GM12891 (cell line): ENCODE data around the gene CASP10.

Experiments used
- PAX5 ChIP-seq: IDR thresholded peaks from 2 replicates; pipeline ENCODE4 v1.6.1; 2011; ENCODE audit warnings: low read length, moderate library complexity, mild to moderate bottlenecking; ENCODE audit not compliant: insufficient read depth, severe bottlenecking
- POLR2A ChIP-seq: IDR thresholded peaks from 2 replicates; pipeline ENCODE4 v1.6.1; 2011; ENCODE audit warnings: low read depth, low read length, control low read depth
- POLR2AphosphoS5 ChIP-seq: IDR thresholded peaks from 2 replicates; pipeline ENCODE4 v1.6.1; 2011; ENCODE audit warnings: low read depth, low read length, control low read depth
- POU2F2 ChIP-seq: IDR thresholded peaks from 2 replicates; pipeline ENCODE4 v1.6.1; 2011; ENCODE audit warnings: low read depth, mild to moderate bottlenecking, control low read depth, low read length, moderate library complexity
- SPI1 ChIP-seq: IDR thresholded peaks from 2 replicates; pipeline ENCODE4 v1.6.1; 2011; ENCODE audit warnings: low read depth, low read length, control low read depth
- TAF1 ChIP-seq: IDR thresholded peaks from 2 replicates; pipeline ENCODE4 v1.6.1; 2011; ENCODE audit warnings: low read depth, low read length, control low read depth

GRCh38 chr2:201271917-201272316 lies 89.0 kb downstream of the CASP10 start:
- TF ChIP-seq TAF1 (no peak), POLR2A (no peak), SPI1 (no peak), POLR2AphosphoS5 (no peak), POU2F2 (no peak), PAX5 (no peak)
